ENCODE results near the gene UNC80. TPM values are rescaled to one million over a fixed set of nuclear protein-coding genes. Genes with fewer than 3 reads are reported as not detected.

UNC80 gene
- total and polyA plus RNA-seq, 2 donors (not counting 3 experiments of a cell fraction or from before 2014, with no cell fraction given), result not detected

DNA sequence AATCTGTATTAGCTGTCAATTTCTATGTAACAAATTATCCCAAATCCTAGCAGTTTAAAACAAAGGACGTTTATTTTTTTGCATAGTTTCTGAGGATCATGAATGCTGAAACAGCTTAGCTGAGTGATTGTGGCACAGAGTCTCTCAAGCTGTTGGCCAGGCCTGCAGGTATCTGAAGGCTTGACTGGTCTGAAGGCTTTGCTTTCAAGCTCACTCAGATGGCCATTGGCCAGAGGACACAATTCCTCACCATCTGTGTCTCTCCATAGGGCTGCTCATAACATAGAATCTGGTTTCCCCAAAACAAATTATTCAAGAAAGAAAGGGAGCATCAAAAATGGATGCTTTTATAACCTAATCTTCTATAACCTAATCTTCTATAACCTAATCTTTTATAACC lies 33.7 kb downstream of the UNC80 start:
- Histone ChIP-seq H3K36me3 (ENCODE audit: control insufficient read depth in 2 of 2, extremely low read depth in 1 of 2, insufficient read depth in 2 of 2, low read length in 2 of 2) (no peaks in the 10 kb centered on the region), H3K79me2 (ENCODE audit: control insufficient read depth, insufficient read depth, low read length) (no peaks in the 10 kb centered on the region), H3K4me3 (replicated peaks in 1 of 3; ENCODE audit: insufficient read depth in 1 of 3, low read depth in 1 of 3, low read length in 3 of 3) (no peak overlapping the region), H3K9me3 (replicated peaks; ENCODE audit: control insufficient read depth, insufficient read depth, low read length) (no peaks in the 10 kb centered on the region), H4K20me1 (replicated peaks; ENCODE audit: control insufficient read depth, extremely low read depth, insufficient read depth, low read length) (no peaks in the 10 kb centered on the region), H3K9ac (replicated peaks; ENCODE audit: extremely low read depth, insufficient read depth, low read length) (no peak overlapping the region), H2AFZ (ENCODE audit: low read depth, low read length) (no peak overlapping the region), H3K4me2 (ENCODE audit: insufficient read depth, low read length) (no peak overlapping the region), H3K4me1 (ENCODE audit: control insufficient read depth, extremely low read depth, insufficient read depth, low read length) (no peaks in the 10 kb centered on the region), H3K9me1 (replicated peaks; ENCODE audit: control insufficient read depth, extremely low read depth, insufficient read depth, low read length) (no peaks in the 10 kb centered on the region), H3K27me3 (ENCODE audit: control insufficient read depth in 2 of 2, insufficient read depth in 2 of 2, low read length in 2 of 2) (no peaks in the 10 kb centered on the region), H3K27ac (ENCODE audit: insufficient read depth, low read depth, low read length) (no peak overlapping the region)
- dilution Hi-C loops (cut with MboI; ENCODE audit: extremely low pct_ligation_motif_present, low sequenced_read_pairs) (no loop called here), intact Hi-C loops (cut with micrococcal nuclease) (no loop called here)
- FAIRE-seq (no peak), DNase-seq (ENCODE audit: low read depth, low spot score) (no peak)
- POLR2A ChIA-PET, result no interaction called here
- CTCF ChIA-PET, result interaction anchor here (1.3 to 2.0 kb wide), 2 partner anchors 15 to 155 kb away, joined by 3 to 5 read pairs; no protein-coding TSS in a partner anchor
- TF ChIP-seq FOS (IDR thresholded peaks at IDR 0.05; ENCODE audit: borderline replicate concordance, insufficient read depth, low read length), result no peak
- TF ChIP-seq POLR2A (IDR thresholded peaks at IDR 0.05; ENCODE audit: low read depth, low read length), result no peak
- no TSS peak for BruUV-seq (replicated peaks)

DNA sequence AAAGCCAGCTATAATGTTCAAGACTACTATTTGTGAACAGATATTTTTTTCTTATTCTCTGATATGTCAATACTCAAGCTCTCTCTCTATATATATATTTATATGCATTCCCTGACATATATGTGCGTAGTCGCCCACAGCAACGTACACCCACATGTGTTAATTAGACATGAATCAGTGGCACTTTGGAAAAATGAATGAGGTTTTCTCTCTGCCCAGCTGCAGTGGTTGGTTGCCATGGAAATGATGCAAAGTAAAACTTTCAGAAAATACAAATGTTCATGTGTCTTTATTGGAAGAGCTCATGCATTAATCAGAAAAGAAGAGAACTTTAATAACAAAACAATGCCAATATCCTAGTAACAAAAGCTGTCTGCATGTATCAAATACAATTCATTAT lies 34.7 kb downstream of the UNC80 start:
- POLR2A ChIA-PET, result no interaction called here
- intact Hi-C loops (cut with micrococcal nuclease), result no loop called here
- Histone ChIP-seq H3K27ac (ENCODE audit: insufficient read depth, low read depth, low read length) (no peak overlapping the region), H3K4me3 (replicated peaks in 1 of 3; ENCODE audit: insufficient read depth in 1 of 3, low read depth in 1 of 3, low read length in 3 of 3) (no peak overlapping the region), H3K9ac (replicated peaks; ENCODE audit: extremely low read depth, insufficient read depth, low read length) (no peak overlapping the region), H3K9me3 (replicated peaks; ENCODE audit: control insufficient read depth, insufficient read depth, low read length) (no peaks in the 10 kb centered on the region), H2AFZ (ENCODE audit: low read depth, low read length) (no peak overlapping the region), H3K4me1 (ENCODE audit: control insufficient read depth, extremely low read depth, insufficient read depth, low read length) (no peaks in the 10 kb centered on the region), H3K79me2 (ENCODE audit: control insufficient read depth, insufficient read depth, low read length) (no peaks in the 10 kb centered on the region), H3K9me1 (replicated peaks; ENCODE audit: control insufficient read depth, extremely low read depth, insufficient read depth, low read length) (no peaks in the 10 kb centered on the region), H3K36me3 (ENCODE audit: control insufficient read depth in 2 of 2, extremely low read depth in 1 of 2, insufficient read depth in 2 of 2, low read length in 2 of 2) (no peaks in the 10 kb centered on the region), H3K4me2 (ENCODE audit: insufficient read depth, low read length) (no peak overlapping the region), H3K27me3 (ENCODE audit: control insufficient read depth in 2 of 2, insufficient read depth in 2 of 2, low read length in 2 of 2) (no peaks in the 10 kb centered on the region), H4K20me1 (replicated peaks; ENCODE audit: control insufficient read depth, extremely low read depth, insufficient read depth, low read length) (no peaks in the 10 kb centered on the region)
- DNase-seq (ENCODE audit: low read depth, low spot score) (no peak), FAIRE-seq (no peak)
- BruUV-seq (replicated peaks), result no TSS peak
- no peak for TF ChIP-seq EZH2 (IDR thresholded peaks at IDR 0.05; ENCODE audit: borderline replicate concordance, low read depth, low read length, severe bottlenecking)
- TF ChIP-seq POLR2A (IDR thresholded peaks at IDR 0.05; ENCODE audit: low read depth, low read length), result no peak
- TF ChIP-seq, protein P1, sequence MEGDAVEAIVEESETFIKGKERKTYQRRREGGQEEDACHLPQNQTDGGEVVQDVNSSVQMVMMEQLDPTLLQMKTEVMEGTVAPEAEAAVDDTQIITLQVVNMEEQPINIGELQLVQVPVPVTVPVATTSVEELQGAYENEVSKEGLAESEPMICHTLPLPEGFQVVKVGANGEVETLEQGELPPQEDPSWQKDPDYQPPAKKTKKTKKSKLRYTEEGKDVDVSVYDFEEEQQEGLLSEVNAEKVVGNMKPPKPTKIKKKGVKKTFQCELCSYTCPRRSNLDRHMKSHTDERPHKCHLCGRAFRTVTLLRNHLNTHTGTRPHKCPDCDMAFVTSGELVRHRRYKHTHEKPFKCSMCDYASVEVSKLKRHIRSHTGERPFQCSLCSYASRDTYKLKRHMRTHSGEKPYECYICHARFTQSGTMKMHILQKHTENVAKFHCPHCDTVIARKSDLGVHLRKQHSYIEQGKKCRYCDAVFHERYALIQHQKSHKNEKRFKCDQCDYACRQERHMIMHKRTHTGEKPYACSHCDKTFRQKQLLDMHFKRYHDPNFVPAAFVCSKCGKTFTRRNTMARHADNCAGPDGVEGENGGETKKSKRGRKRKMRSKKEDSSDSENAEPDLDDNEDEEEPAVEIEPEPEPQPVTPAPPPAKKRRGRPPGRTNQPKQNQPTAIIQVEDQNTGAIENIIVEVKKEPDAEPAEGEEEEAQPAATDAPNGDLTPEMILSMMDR (IDR thresholded peaks at IDR 0.05; ENCODE audit: extremely low read depth in 1 of 2, insufficient read depth in 1 of 2, low read depth in 1 of 2, low read length in 2 of 2), result no peak
- TF ChIP-seq, protein P2, sequence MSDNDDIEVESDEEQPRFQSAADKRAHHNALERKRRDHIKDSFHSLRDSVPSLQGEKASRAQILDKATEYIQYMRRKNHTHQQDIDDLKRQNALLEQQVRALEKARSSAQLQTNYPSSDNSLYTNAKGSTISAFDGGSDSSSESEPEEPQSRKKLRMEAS (IDR thresholded peaks at IDR 0.05; ENCODE audit: insufficient read depth, insufficient read length), result no peak
- no peak for TF ChIP-seq POLR2AphosphoS5 (IDR thresholded peaks at IDR 0.05; ENCODE audit: insufficient read depth, low read depth, low read length)
- TF ChIP-seq JUN (IDR thresholded peaks at IDR 0.05; ENCODE audit: borderline replicate concordance, insufficient read depth, insufficient read length, low read depth), result no peak
- TF ChIP-seq GATA2 (IDR thresholded peaks at IDR 0.05; ENCODE audit: insufficient read depth, insufficient read length, low read depth, low read length), result no peak
- dilution Hi-C loops (cut with MboI; ENCODE audit: extremely low pct_ligation_motif_present, low sequenced_read_pairs), result no loop called here
- CTCF ChIA-PET, result interaction anchor here (2.0 kb wide), 1 partner anchor 155 kb away, joined by 5 read pairs; no protein-coding TSS in a partner anchor

Measured in endothelial cell of umbilical vein (primary cell).